Right cardiac atrium (tissue), 5 donors: ENCODE results near the gene TRAF6. TPM values are rescaled to one million over a fixed set of nuclear protein-coding genes. Genes with fewer than 3 reads are reported as not detected.
"Not testable (repeated sequence)": the region's sequence is repeated elsewhere in the genome, so short reads cannot be mapped to it uniquely, and the experiment has no call there.

Source experiments
- ATAC-seq, 2 donors: fragments of 200-7000 bp; cut with Tn5 transposase; one replicate each; pipeline versions ENCODE4 v1.8.0 to v1.9.1; 2020; ENCODE audit warnings: moderate library complexity in 2 of 2, mild to moderate bottlenecking in 1 of 2
- DNase-seq, 3 donors: peaks; one replicate each; pipeline ENCODE4 v3.0.0-alpha.2; 2020
- H3K27ac ChIP-seq: one replicate; pipeline ENCODE4 v1.5.1; 2013; ENCODE audit warnings: mild to moderate bottlenecking, low read length, control low read depth, moderate library complexity
- H3K27me3 ChIP-seq: one replicate; pipeline ENCODE4 v1.6.1; 2013; ENCODE audit not compliant: control insufficient read depth, insufficient read depth
- H3K4me1 ChIP-seq: one replicate; pipeline ENCODE4 v1.6.1; 2013; ENCODE audit warnings: low read length; ENCODE audit not compliant: control insufficient read depth, insufficient read depth
- H3K4me3 ChIP-seq: one replicate; pipeline ENCODE4 v1.5.1; 2013; ENCODE audit warnings: low read length, control low read depth
- H3K9me3 ChIP-seq: one replicate; pipeline ENCODE4 v1.6.1; 2013; ENCODE audit warnings: low read length; ENCODE audit not compliant: control insufficient read depth
- WGBS: extraction: QIAGEN DNeasy Blood & Tissue Kit; methylation state at CpG from one replicate; pipeline ENCODE4 v1.1.7; 2013; 5-methylcytosine and 5-hydroxymethylcytosine counted together
- intact Hi-C, 4 donors: fragments of 100-400 bp; cut with DNase I; formaldehyde crosslinking; loops; one replicate each; pipeline versions ENCODE4 v1.11.0 to v1.14.0; 2022 to 2023
- long read RNA-seq, 4 donors: library from polyadenylated mRNA; unstranded; transcript quantifications; one replicate each; pipeline ENCODE4 v2.0.0, GENCODE V29; 2020 to 2021
- polyA plus RNA-seq: library from polyadenylated mRNA; stranded (reverse); fragments of 200-250 nt; gene quantifications from one replicate; pipeline ENCODE4 v1.2.3, GENCODE V29; 2013
- total RNA-seq, 4 donors: library from RNA; stranded (reverse); fragmentation: NEBNext Ultra II Directional; extraction: Animal tissue kit (Norgen Biotek cat#: 25700); gene quantifications; one replicate each; pipeline ENCODE4 v1.2.1, GENCODE V29; 2021
- donor health status: healthy with polysubstance abuse.
- donor health status: DM: no; HTN: yes; CAD: no.
- donor health status: DM: no; HTN: no; CAD: no.
- donor health status: DM: no; HTN: yes; CAD: no; lungs with severe emphysema.
- donor health status: DM: yes; HTN: yes; CAD: no.

TRAF6 gene
- total RNA-seq (10 to 100 TPM; 11.4 to 13.8 (median 11.8) TPM), polyA plus RNA-seq (4.1 TPM)
- long read RNA-seq, donor 1, full-length matches to known transcripts: 14 of 17 reads
- long read RNA-seq, donor 1, partial matches to known transcripts: 1 of 17 reads
- long read RNA-seq, donor 1, other reads (novel, unspliced or antisense): 2 of 17 reads
- long read RNA-seq, donor 2, full-length matches to known transcripts: 2 of 2 reads
- long read RNA-seq, donor 2, partial matches to known transcripts: 0 of 2 reads
- long read RNA-seq, donor 2, other reads (novel, unspliced or antisense): 0 of 2 reads
- long read RNA-seq, donor 3, full-length matches to known transcripts: 15 of 17 reads
- long read RNA-seq, donor 3, partial matches to known transcripts: 1 of 17 reads
- long read RNA-seq, donor 3, other reads (novel, unspliced or antisense): 1 of 17 reads
- long read RNA-seq, donor 4, full-length matches to known transcripts: 1 of 2 reads
- long read RNA-seq, donor 4, partial matches to known transcripts: 1 of 2 reads
- long read RNA-seq, donor 4, other reads (novel, unspliced or antisense): 0 of 2 reads

- DNase-seq: peak; percentile 91 to 96 (median 96)
- peak within 1 kb of the TSS; percentile 88 for H3K27ac ChIP-seq
- no peaks in the 10 kb centered on the region for H3K27me3 ChIP-seq
- under 1% methylated on average over 81 of the region's 81 CpGs for WGBS
- intact Hi-C loops: no loop called here
- peaks cover 2% of the 10 kb centered on the region for H3K9me3 ChIP-seq
- H3K4me1 ChIP-seq: no peaks in the 10 kb centered on the region
- peak; percentile 98 for ATAC-seq
- H3K4me3 ChIP-seq: peak within 1 kb of the TSS; percentile 79
Observed at GRCh38 chr11:36509694-36510593, at the start of gene TRAF6. Gene TRAF6, minus strand, starts transcription at chr11:36510272. Its CDS starts 8,757 bp downstream, at chr11:36501515.

- ATAC-seq: no peak
- Histone ChIP-seq H3K4me3 (no peak overlapping the region), H3K27me3 (no peaks in the 10 kb centered on the region), H3K4me1 (no peaks in the 10 kb centered on the region), H3K27ac (no peak overlapping the region), H3K9me3 (no peaks in the 10 kb centered on the region)
- DNase-seq: no peak
- WGBS: 68% methylated on average over 4 of the region's 4 CpGs
- intact Hi-C loops: no loop called here
Observed at GRCh38 chr11:36558571-36559413, 48.7 kb upstream of the TRAF6 start.

GRCh38 chr11:36557991-36558390, 47.9 kb upstream of the TRAF6 start:
- H3K4me3 ChIP-seq: no peak overlapping the region
- DNase-seq (no peak), ATAC-seq (no peak)
- intact Hi-C loops: no loop called here
- H3K27ac ChIP-seq: no peak overlapping the region
- no peaks in the 10 kb centered on the region for H3K27me3 ChIP-seq
- no peaks in the 10 kb centered on the region for H3K9me3 ChIP-seq
- no peaks in the 10 kb centered on the region for H3K4me1 ChIP-seq

GRCh38 chr11:36557390-36557789, 47.3 kb upstream of the TRAF6 start:
- H3K4me3 ChIP-seq, ATAC-seq, H3K27ac ChIP-seq, H3K27me3 ChIP-seq, DNase-seq, H3K9me3 ChIP-seq, H3K4me1 ChIP-seq, intact Hi-C loops: not testable (repeated sequence)
- 94% methylated on average over 14 of the region's 17 CpGs for WGBS

- Histone ChIP-seq H3K4me1 (no peaks in the 10 kb centered on the region), H3K9me3 (no peaks in the 10 kb centered on the region), H3K27me3 (no peaks in the 10 kb centered on the region), H3K4me3 (no peak overlapping the region), H3K27ac (no peak overlapping the region)
- intact Hi-C loops: no loop called here
- DNase-seq (no peak), ATAC-seq (no peak)
- 21% methylated on average over 1 of the region's 1 CpG for WGBS
Observed at GRCh38 chr11:36550385-36551115, 40.5 kb upstream of the TRAF6 start.

- intact Hi-C loops: no loop called here
- ATAC-seq (peak in 1 of 2 donors; percentile 72), DNase-seq (peak in 1 of 3 donors; percentile 62)
- H3K9me3 ChIP-seq: no peaks in the 10 kb centered on the region
- no peaks in the 10 kb centered on the region for H3K27me3 ChIP-seq
- no peak overlapping the region for H3K4me3 ChIP-seq
- WGBS: 28% methylated on average over 6 of the region's 6 CpGs
- no peak overlapping the region for H3K27ac ChIP-seq
- no peaks in the 10 kb centered on the region for H3K4me1 ChIP-seq
Observed at GRCh38 chr11:36540998-36541397, 30.9 kb upstream of the TRAF6 start.

- Histone ChIP-seq H3K9me3 (no peaks in the 10 kb centered on the region), H3K27ac (no peak overlapping the region), H3K4me3 (no peak overlapping the region), H3K27me3 (no peaks in the 10 kb centered on the region), H3K4me1 (peaks cover 2% of the 10 kb centered on the region)
- intact Hi-C loops: no loop called here
- no peak for DNase-seq
- WGBS: 81% methylated on average over 3 of the region's 3 CpGs
- ATAC-seq: no peak
Observed at GRCh38 chr11:36534276-36534840, 24.3 kb upstream of the TRAF6 start.

- H3K9me3 ChIP-seq: no peaks in the 10 kb centered on the region
- intact Hi-C loops: no loop called here
- WGBS: 43% methylated on average over 8 of the region's 8 CpGs
- peaks cover 2% of the 10 kb centered on the region for H3K4me1 ChIP-seq
- H3K27me3 ChIP-seq: no peaks in the 10 kb centered on the region
- H3K4me3 ChIP-seq: no peak overlapping the region
- no peak overlapping the region for H3K27ac ChIP-seq
- DNase-seq: no peak
- ATAC-seq: peak; percentile 29 to 39
Observed at GRCh38 chr11:36532941-36533601, 23.0 kb upstream of the TRAF6 start.

GRCh38 chr11:36530840-36531239, 20.8 kb upstream of the TRAF6 start:
- intact Hi-C loops: no loop called here
- no peaks in the 10 kb centered on the region for H3K27me3 ChIP-seq
- H3K9me3 ChIP-seq: no peaks in the 10 kb centered on the region
- H3K4me1 ChIP-seq: peaks cover 2% of the 10 kb centered on the region
- ATAC-seq (no peak), DNase-seq (no peak)
- no peak overlapping the region for H3K27ac ChIP-seq
- H3K4me3 ChIP-seq: no peak overlapping the region
